ENCODE results near the gene TP53I11.

The TP53I11 gene

GRCh38 chr11:44930588-44931302 is 19.9 kb downstream of the TP53I11 start:
- Histone ChIP-seq H3K9ac (ENCODE audit: low read depth, low read length) (no peak overlapping the region), H3K9me3 (ENCODE audit: control insufficient read depth, insufficient read depth, low read length) (no peaks in the 10 kb centered on the region), H3K4me1 (ENCODE audit: insufficient read depth, low read length) (peaks cover 11% of the 10 kb centered on the region; the same call in 1 of the 2 replicates), H3K36me3 (ENCODE audit: insufficient read depth, low read length) (no peaks in the 10 kb centered on the region)

DNA sequence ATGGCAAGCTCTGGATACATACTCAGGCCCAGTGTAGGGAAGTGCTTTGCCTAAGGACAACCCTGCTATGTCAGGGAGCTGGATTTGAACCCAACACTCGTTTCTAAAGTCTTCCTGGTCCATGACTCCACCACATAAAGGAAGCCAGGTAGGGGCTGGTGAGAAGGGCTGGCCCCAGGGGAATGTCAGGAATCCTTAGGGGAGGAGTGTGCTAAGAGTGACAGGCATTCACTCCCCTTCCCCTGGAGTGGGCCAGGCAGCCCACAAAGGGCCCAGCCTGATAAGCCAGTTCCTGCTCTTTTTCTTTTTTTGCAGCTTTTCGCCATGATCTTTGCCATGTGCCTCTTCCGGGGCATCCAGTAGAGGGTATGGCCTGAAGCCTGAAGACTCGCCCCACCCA is 21.9 kb downstream of the TP53I11 start:
- H3K4me1 ChIP-seq (ENCODE audit: insufficient read depth, low read length) = peaks cover 11% of the 10 kb centered on the region; the same call in 1 of the 2 replicates
- no peak overlapping the region for H3K9ac ChIP-seq (ENCODE audit: low read depth, low read length)
- no peaks in the 10 kb centered on the region for H3K36me3 ChIP-seq (ENCODE audit: insufficient read depth, low read length)
- H3K9me3 ChIP-seq (ENCODE audit: control insufficient read depth, insufficient read depth, low read length) = no peaks in the 10 kb centered on the region

DNA sequence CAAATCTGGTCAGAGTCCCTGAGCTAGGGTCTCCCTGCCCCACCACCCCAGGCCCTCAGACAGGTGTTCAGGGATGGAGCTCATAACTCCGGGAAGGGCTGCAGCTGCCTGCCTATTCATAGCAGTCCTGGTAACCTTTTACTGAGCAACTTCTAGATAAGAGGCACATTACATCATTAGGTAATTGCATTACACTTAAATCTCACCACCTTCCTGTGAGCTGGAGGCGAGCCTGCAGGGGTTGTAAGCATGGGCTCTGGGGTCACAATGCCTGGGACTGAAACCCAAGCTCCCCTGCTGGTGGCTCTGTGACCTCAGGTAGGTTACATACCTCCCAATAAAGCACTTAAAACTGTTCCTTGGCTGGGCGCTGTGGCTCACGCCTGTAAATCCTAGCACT is 22.5 kb downstream of the TP53I11 start:
- no peak overlapping the region for H3K9ac ChIP-seq (ENCODE audit: low read depth, low read length)
- no peaks in the 10 kb centered on the region for H3K9me3 ChIP-seq (ENCODE audit: control insufficient read depth, insufficient read depth, low read length)
- H3K4me1 ChIP-seq (ENCODE audit: insufficient read depth, low read length) = peaks cover 11% of the 10 kb centered on the region; the same call in 1 of the 2 replicates
- H3K36me3 ChIP-seq (ENCODE audit: insufficient read depth, low read length) = no peaks in the 10 kb centered on the region

GRCh38 chr11:44927174-44927661 is 23.5 kb downstream of the TP53I11 start:
- no peak overlapping the region for H3K9ac ChIP-seq (ENCODE audit: low read depth, low read length)
- H3K36me3 ChIP-seq (ENCODE audit: insufficient read depth, low read length) = no peaks in the 10 kb centered on the region
- H3K4me1 ChIP-seq (ENCODE audit: insufficient read depth, low read length) = peaks cover 11% of the 10 kb centered on the region; the same call in 1 of the 2 replicates
- no peaks in the 10 kb centered on the region for H3K9me3 ChIP-seq (ENCODE audit: control insufficient read depth, insufficient read depth, low read length)

DNA sequence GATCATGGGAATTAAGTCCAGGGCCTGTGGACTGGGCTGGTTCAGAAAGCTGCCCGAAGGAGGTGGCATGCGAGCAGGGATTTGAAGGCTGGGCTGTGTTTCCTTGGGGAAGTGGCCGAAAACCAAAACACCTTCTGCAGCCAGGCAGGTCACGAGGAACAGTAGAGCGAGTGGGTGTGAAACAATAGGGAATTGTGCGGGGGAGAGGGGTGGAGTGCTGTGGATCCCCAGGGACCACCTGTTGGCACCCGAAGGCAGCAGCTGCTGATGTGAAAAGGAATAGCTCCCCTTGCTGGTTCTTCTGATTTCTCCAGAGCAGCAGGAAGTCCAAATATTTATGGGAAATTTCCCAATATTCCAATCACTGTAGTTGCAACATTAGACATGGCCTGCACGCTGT is 24.6 kb downstream of the TP53I11 start:
- Histone ChIP-seq H3K9ac (ENCODE audit: low read depth, low read length) (no peak overlapping the region), H3K9me3 (ENCODE audit: control insufficient read depth, insufficient read depth, low read length) (no peaks in the 10 kb centered on the region), H3K4me1 (ENCODE audit: insufficient read depth, low read length) (peaks cover 6% of the 10 kb centered on the region; the same call in 1 of the 2 replicates), H3K36me3 (ENCODE audit: insufficient read depth, low read length) (no peaks in the 10 kb centered on the region)

- Histone ChIP-seq H3K4me1 (ENCODE audit: insufficient read depth, low read length) (no peaks in the 10 kb centered on the region; the same call in 1 of the 2 replicates), H3K36me3 (ENCODE audit: insufficient read depth, low read length) (no peaks in the 10 kb centered on the region), H3K9me3 (ENCODE audit: control insufficient read depth, insufficient read depth, low read length) (no peaks in the 10 kb centered on the region), H3K9ac (ENCODE audit: low read depth, low read length) (no peak overlapping the region)
These were observed 26.9 kb downstream of the TP53I11 start for GRCh38 chr11:44923806-44924205.

- H3K9me3 ChIP-seq (ENCODE audit: control insufficient read depth, insufficient read depth, low read length) = no peaks in the 10 kb centered on the region
- no peaks in the 10 kb centered on the region for H3K36me3 ChIP-seq (ENCODE audit: insufficient read depth, low read length)
- H3K4me1 ChIP-seq (ENCODE audit: insufficient read depth, low read length) = no peaks in the 10 kb centered on the region; the same call in 1 of the 2 replicates
- H3K9ac ChIP-seq (ENCODE audit: low read depth, low read length) = no peak overlapping the region
These were observed 27.6 kb downstream of the TP53I11 start for GRCh38 chr11:44923115-44923514.

DNA sequence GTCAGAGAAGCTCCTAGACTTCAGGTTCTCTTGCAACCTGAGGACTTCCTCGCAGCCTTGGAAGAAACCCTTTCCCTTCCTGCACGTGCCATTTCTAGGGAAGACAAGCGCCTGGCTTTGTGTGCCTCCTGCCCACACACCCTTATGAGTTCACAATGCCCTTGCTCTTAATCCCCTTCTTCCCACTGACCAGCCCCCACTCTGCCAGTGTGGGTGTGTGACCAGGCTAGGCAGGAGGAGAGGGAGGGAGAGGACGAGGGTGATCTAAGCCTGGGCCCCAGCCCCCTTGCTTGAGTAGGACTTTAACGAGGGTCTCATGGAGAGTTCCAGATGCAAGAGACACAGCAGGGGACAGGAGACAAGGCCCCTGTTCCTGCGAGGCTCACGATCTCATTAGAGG is 30.2 kb downstream of the TP53I11 start:
- Histone ChIP-seq H3K4me1 (ENCODE audit: insufficient read depth, low read length) (no peaks in the 10 kb centered on the region), H3K36me3 (ENCODE audit: insufficient read depth, low read length) (no peaks in the 10 kb centered on the region; the same call in 1 of the 2 replicates), H3K9me3 (ENCODE audit: control insufficient read depth, insufficient read depth, low read length) (no peaks in the 10 kb centered on the region)

DNA sequence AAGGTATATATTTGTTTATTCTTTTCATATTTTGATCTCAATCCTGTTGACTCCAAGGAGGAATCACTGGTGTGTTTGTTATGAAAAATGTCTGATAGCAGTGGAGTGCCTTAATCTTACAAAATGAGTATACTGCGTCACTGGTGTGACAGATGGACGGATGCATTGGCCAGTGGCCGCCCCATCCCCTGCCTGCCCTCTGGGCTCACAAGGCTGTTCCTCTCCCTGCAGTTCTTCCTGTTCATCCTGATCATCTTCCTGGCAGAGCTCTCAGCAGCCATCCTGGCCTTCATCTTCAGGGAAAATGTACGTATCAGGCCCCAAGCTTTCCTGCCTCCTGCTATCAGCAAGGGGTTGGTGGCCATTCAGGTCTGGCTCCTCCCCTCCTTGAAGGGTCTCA is 32.9 kb downstream of the TP53I11 start:
- Histone ChIP-seq H3K9me3 (ENCODE audit: control insufficient read depth, insufficient read depth, low read length) (no peaks in the 10 kb centered on the region), H3K36me3 (ENCODE audit: insufficient read depth, low read length) (no peaks in the 10 kb centered on the region; the same call in 1 of the 2 replicates), H3K9ac (ENCODE audit: low read depth, low read length) (no peak overlapping the region), H3K4me1 (ENCODE audit: insufficient read depth, low read length) (no peaks in the 10 kb centered on the region)

More for the DNA sequence above, 30.2 kb downstream of the TP53I11 start:
- H3K9ac ChIP-seq (ENCODE audit: low read depth, low read length) = no peak overlapping the region

GRCh38 chr11:44916801-44917385 is 33.8 kb downstream of the TP53I11 start:
- Histone ChIP-seq H3K9me3 (ENCODE audit: control insufficient read depth, insufficient read depth, low read length) (no peaks in the 10 kb centered on the region), H3K9ac (ENCODE audit: low read depth, low read length) (no peak overlapping the region), H3K4me1 (ENCODE audit: insufficient read depth, low read length) (peaks cover 7% of the 10 kb centered on the region), H3K36me3 (ENCODE audit: insufficient read depth, low read length) (no peaks in the 10 kb centered on the region; the same call in 1 of the 2 replicates)

- Histone ChIP-seq H3K36me3 (ENCODE audit: insufficient read depth, low read length) (no peaks in the 10 kb centered on the region; the same call in 1 of the 2 replicates), H3K4me1 (ENCODE audit: insufficient read depth, low read length) (peaks cover 8% of the 10 kb centered on the region), H3K9me3 (ENCODE audit: control insufficient read depth, insufficient read depth, low read length) (no peaks in the 10 kb centered on the region), H3K9ac (ENCODE audit: low read depth, low read length) (no peak overlapping the region)
These were observed 34.4 kb downstream of the TP53I11 start for GRCh38 chr11:44916331-44916730.

DNA sequence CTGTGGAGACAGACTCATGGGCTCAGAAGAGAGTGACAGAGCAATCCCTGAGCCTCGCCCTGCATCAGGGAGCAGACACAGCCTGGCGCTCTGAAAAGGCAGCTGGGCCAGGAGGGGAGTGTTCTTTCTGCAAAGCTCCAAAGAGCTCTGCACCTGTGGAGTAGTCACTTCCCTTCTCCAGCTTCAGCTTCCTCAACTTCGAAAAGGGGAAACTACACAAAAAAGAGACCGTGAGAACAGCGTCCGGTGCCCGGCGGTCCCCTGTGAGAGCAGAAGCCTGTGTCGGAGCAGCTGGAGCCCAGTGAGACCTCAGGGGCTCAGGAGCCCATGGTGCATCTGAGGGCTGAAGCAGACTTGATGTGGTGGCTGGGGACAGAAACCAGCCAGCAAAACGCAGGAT is 35.1 kb downstream of the TP53I11 start:
- H3K36me3 ChIP-seq (ENCODE audit: insufficient read depth, low read length) = no peaks in the 10 kb centered on the region; the same call in 1 of the 2 replicates
- peaks cover 8% of the 10 kb centered on the region for H3K4me1 ChIP-seq (ENCODE audit: insufficient read depth, low read length)
- no peaks in the 10 kb centered on the region for H3K9me3 ChIP-seq (ENCODE audit: control insufficient read depth, insufficient read depth, low read length)
- no peak overlapping the region for H3K9ac ChIP-seq (ENCODE audit: low read depth, low read length)

GRCh38 chr11:44915004-44915403 is 35.7 kb downstream of the TP53I11 start:
- Histone ChIP-seq H3K9ac (ENCODE audit: low read depth, low read length) (no peak overlapping the region), H3K9me3 (ENCODE audit: control insufficient read depth, insufficient read depth, low read length) (no peaks in the 10 kb centered on the region), H3K4me1 (ENCODE audit: insufficient read depth, low read length) (peaks cover 8% of the 10 kb centered on the region), H3K36me3 (ENCODE audit: insufficient read depth, low read length) (no peaks in the 10 kb centered on the region; the same call in 1 of the 2 replicates)

DNA sequence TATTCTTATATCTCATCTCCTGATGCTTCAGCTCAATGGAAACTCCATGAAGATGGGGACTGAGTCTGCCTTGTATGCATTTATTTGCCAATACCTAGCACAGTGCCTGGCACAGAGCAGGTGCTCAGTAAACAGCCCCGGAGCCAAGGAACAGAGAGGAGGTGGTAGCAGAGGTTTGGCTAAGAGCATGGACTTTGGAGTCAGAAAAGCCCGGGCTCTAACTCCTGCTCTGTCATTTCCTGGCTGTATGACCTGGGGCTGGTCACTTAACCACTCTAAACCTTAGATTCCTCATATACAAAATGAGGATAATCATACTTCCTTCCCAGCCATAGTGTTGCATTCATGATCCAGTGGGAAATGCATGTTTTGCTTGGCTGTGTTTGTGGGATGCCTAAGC is 36.6 kb downstream of the TP53I11 start:
- peaks cover 12% of the 10 kb centered on the region for H3K4me1 ChIP-seq (ENCODE audit: insufficient read depth, low read length)
- H3K36me3 ChIP-seq (ENCODE audit: insufficient read depth, low read length) = no peaks in the 10 kb centered on the region; the same call in 1 of the 2 replicates
- H3K9ac ChIP-seq (ENCODE audit: low read depth, low read length) = no peak overlapping the region

GRCh38 chr11:44913502-44913901 is 37.2 kb downstream of the TP53I11 start:
- Histone ChIP-seq H3K4me1 (ENCODE audit: insufficient read depth, low read length) (peaks cover 12% of the 10 kb centered on the region), H3K9me3 (ENCODE audit: control insufficient read depth, insufficient read depth, low read length) (no peaks in the 10 kb centered on the region), H3K36me3 (ENCODE audit: insufficient read depth, low read length) (no peaks in the 10 kb centered on the region; the same call in 1 of the 2 replicates), H3K9ac (ENCODE audit: low read depth, low read length) (no peak overlapping the region)

More for the DNA sequence above, 36.6 kb downstream of the TP53I11 start:
- H3K9me3 ChIP-seq (ENCODE audit: control insufficient read depth, insufficient read depth, low read length) = no peaks in the 10 kb centered on the region
